Right lobe of liver (tissue), 4 donors: ENCODE measurements around the gene PIM3.

ENCODE experiments used
- POLR2A ChIP-seq: fragments of 450-650 bp; IDR thresholded peaks from one replicate; pipeline ENCODE4 v1.6.1; 2017; ENCODE audit warnings: antibody characterized with exemption, mild to moderate bottlenecking
- TF ChIP-seq, protein P1 (sequence below), 4 donors: fragments of 200-600 bp in 3 of 4; fragments of 450-650 bp in 1 of 4; IDR thresholded peaks; one replicate each; pipeline versions ENCODE4 v1.5.1 to v1.8.0; 2016 to 2022; ENCODE audit warnings: antibody characterized with exemption in 4 of 4, mild to moderate bottlenecking in 2 of 4
- donor health status: DM: no; HTN: no; CAD: no.
- donor health status: DM: no; HTN: no; CAD: no.
- donor health status: DM: no; HTN: yes; CAD: no.

DNA sequence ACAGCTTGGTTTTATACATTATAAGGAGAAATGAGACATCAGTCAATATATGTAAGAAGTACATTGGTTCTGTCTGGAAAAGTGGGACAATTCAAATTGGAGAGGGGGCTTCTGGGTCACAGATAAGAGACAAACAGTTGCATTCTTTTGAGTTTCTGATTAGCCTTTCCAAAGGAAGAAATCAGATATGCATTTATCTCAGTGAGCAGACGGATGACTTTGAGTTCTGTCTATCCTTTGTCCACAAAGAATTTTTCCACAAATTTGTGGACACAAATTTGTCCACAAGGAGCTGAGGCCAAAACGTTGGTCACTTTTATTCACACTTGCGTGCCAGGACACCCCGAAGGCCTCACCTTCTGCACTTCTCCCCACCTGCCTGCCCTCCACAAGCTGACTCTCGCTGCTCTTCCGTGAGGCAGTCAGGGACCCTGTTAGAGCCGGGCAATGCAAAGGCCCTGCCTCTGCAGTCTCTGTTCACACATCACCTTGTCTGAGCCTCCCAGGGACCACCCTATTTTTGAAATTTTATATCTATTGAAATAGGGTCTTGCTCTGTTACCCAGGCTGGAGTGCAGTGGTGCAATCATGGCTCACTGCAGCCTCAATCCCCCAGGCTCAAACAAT lies 31.4 kb downstream of the PIM3 start:
- TF ChIP-seq POLR2A, result no peak
- TF ChIP-seq, protein P1, sequence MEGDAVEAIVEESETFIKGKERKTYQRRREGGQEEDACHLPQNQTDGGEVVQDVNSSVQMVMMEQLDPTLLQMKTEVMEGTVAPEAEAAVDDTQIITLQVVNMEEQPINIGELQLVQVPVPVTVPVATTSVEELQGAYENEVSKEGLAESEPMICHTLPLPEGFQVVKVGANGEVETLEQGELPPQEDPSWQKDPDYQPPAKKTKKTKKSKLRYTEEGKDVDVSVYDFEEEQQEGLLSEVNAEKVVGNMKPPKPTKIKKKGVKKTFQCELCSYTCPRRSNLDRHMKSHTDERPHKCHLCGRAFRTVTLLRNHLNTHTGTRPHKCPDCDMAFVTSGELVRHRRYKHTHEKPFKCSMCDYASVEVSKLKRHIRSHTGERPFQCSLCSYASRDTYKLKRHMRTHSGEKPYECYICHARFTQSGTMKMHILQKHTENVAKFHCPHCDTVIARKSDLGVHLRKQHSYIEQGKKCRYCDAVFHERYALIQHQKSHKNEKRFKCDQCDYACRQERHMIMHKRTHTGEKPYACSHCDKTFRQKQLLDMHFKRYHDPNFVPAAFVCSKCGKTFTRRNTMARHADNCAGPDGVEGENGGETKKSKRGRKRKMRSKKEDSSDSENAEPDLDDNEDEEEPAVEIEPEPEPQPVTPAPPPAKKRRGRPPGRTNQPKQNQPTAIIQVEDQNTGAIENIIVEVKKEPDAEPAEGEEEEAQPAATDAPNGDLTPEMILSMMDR (IDR thresholded peaks at IDR 0.05), result no peak
